Lower leg skin (tissue), 4 donors: ENCODE measurements around the gene ATG7. TPM values are rescaled to one million over a fixed set of nuclear protein-coding genes. Genes with fewer than 3 reads are reported as not detected.

Source experiments
- DNase-seq, 2 donors: peaks; one replicate each; pipeline ENCODE4 v3.0.0-alpha.2; 2019; ENCODE audit warnings: low spot score in 2 of 2
- H3K4me3 ChIP-seq: fragments of 200-600 bp; sonication (generic); 2 replicates; pipeline ENCODE4 v1.5.1; 2017; ENCODE audit warnings: mild to moderate bottlenecking, low read depth; ENCODE audit not compliant: poor library complexity, severe bottlenecking
- CTCF ChIP-seq, 3 donors: fragments of 450-650 bp; IDR thresholded peaks; one replicate each; pipeline ENCODE4 v1.5.1; 2016; ENCODE audit warnings: antibody characterized with exemption in 3 of 3, mild to moderate bottlenecking in 3 of 3, moderate library complexity in 2 of 3
- POLR2A ChIP-seq, 2 donors: fragments of 450-650 bp; IDR thresholded peaks; one replicate each; pipeline ENCODE4 v1.6.1; 2016 to 2017; ENCODE audit warnings: antibody characterized with exemption in 2 of 2, mild to moderate bottlenecking in 1 of 2, moderate library complexity in 1 of 2
- WGBS, 2 donors: methylation state at CpG; one replicate each; pipeline ENCODE4 v1.1.5; 2018; 5-methylcytosine and 5-hydroxymethylcytosine counted together
- intact Hi-C: fragments of 100-400 bp; cut with DNase I; formaldehyde crosslinking; loops from one replicate; pipeline ENCODE4 v1.15.0; 2023; ENCODE audit warnings: low total_unique reads
- total RNA-seq, 4 donors: library from RNA; depleted of rRNA; stranded (reverse); fragments of >200 nt; gene quantifications; one replicate each; pipeline ENCODE4 v1.1.0, GENCODE V29; 2016

The ATG7 gene
- total RNA-seq, 4 donors from 2014 or later, result 38.8 to 110 (median 53.2) TPM

GRCh38 chr3:11465744-11466616 lies 193.8 kb downstream of the ATG7 start:
- 23 to 35% methylated on average over 9 of the region's 9 CpGs for WGBS, 2 donors
- intact Hi-C loops, result no loop called here
- no peak overlapping the region for H3K4me3 ChIP-seq
- DNase-seq, result peak in 1 of 2 donors; percentile 36
- no peak for TF ChIP-seq CTCF (IDR thresholded peaks at IDR 0.05)
- no peak for TF ChIP-seq POLR2A (IDR thresholded peaks at IDR 0.05)

GRCh38 chr3:11467875-11468274 lies 195.7 kb downstream of the ATG7 start:
- intact Hi-C loops, result no loop called here
- WGBS, 2 donors, result 89 to 90% methylated on average over 4 of the region's 4 CpGs
- no peak overlapping the region for H3K4me3 ChIP-seq
- DNase-seq, result no peak
- TF ChIP-seq CTCF (IDR thresholded peaks at IDR 0.05), result no peak
- no peak for TF ChIP-seq POLR2A (IDR thresholded peaks at IDR 0.05)

GRCh38 chr3:11470031-11470853 lies 198.0 kb downstream of the ATG7 start:
- TF ChIP-seq POLR2A (IDR thresholded peaks at IDR 0.05), result no peak
- no peak for TF ChIP-seq CTCF (IDR thresholded peaks at IDR 0.05)
- H3K4me3 ChIP-seq, result no peak overlapping the region
- DNase-seq, result no peak
- WGBS, 2 donors, result 88 to 97% methylated on average over 9 of the region's 9 CpGs
- intact Hi-C loops, result no loop called here

GRCh38 chr3:11475324-11475723 lies 203.1 kb downstream of the ATG7 start:
- TF ChIP-seq CTCF (IDR thresholded peaks at IDR 0.05) (no peak), POLR2A (IDR thresholded peaks at IDR 0.05) (no peak)
- no peak for DNase-seq
- H3K4me3 ChIP-seq, result no peak overlapping the region
- intact Hi-C loops, result no loop called here
- 94 to 98% methylated on average over 6 of the region's 6 CpGs for WGBS, 2 donors

- H3K4me3 ChIP-seq, result no peak overlapping the region
- TF ChIP-seq CTCF (IDR thresholded peaks at IDR 0.05), result no peak
- intact Hi-C loops, result no loop called here
- WGBS, 2 donors, result 16 to 22% methylated on average over 1 of the region's 1 CpG
- DNase-seq, result no peak
Observed at GRCh38 chr3:11476735-11477144, 204.5 kb downstream of the ATG7 start.
